Ishikawa (cell line): ENCODE data around the gene ZNF3.
A peak's percentile ranks its signal among the peaks of the same experiment; 100 is the strongest.

Experiments used
- CEBPB ChIP-seq: IDR thresholded peaks from 2 replicates; pipeline ENCODE4 v1.6.1; 2012
- CREB1 ChIP-seq: IDR thresholded peaks from 2 replicates; pipeline ENCODE4 v1.6.1; 2012; ENCODE audit warnings: low read depth
- EGR1 ChIP-seq: IDR thresholded peaks from 2 replicates; pipeline ENCODE4 v1.6.1; 2012
- EP300 ChIP-seq: IDR thresholded peaks from 2 replicates; pipeline ENCODE4 v1.6.1; 2012; ENCODE audit warnings: borderline replicate concordance
- FOXM1 ChIP-seq: IDR thresholded peaks from 2 replicates; pipeline ENCODE4 v1.6.1; 2012; ENCODE audit warnings: low read depth, borderline replicate concordance
- NFIC ChIP-seq: IDR thresholded peaks from 2 replicates; pipeline ENCODE4 v1.6.1; 2012
- RAD21 ChIP-seq: IDR thresholded peaks from 2 replicates; pipeline ENCODE4 v1.6.1; 2012; ENCODE audit warnings: low read depth
- TAF1 ChIP-seq: IDR thresholded peaks from 2 replicates; pipeline ENCODE4 v1.6.1; 2012; ENCODE audit warnings: low read depth, mild to moderate bottlenecking
- TCF12 ChIP-seq: IDR thresholded peaks from 2 replicates; pipeline ENCODE4 v1.6.1; 2012; ENCODE audit warnings: low read depth
- TEAD4 ChIP-seq: IDR thresholded peaks from 2 replicates; pipeline ENCODE4 v1.6.1; 2012
- YY1 ChIP-seq: IDR thresholded peaks from 2 replicates; pipeline ENCODE4 v1.6.1; 2012; ENCODE audit warnings: low read depth
- ZBTB7A ChIP-seq: IDR thresholded peaks from 2 replicates; pipeline ENCODE4 v1.6.1; 2012; ENCODE audit warnings: low read depth
- TF ChIP-seq, protein P1 (sequence below): IDR thresholded peaks from 2 replicates; pipeline ENCODE4 v1.6.1; 2012
- TF ChIP-seq, protein P2 (sequence below): IDR thresholded peaks from 2 replicates; pipeline ENCODE4 v1.6.1; 2012; ENCODE audit warnings: low read depth, mild to moderate bottlenecking
- TF ChIP-seq, protein P3 (sequence below): IDR thresholded peaks from 2 replicates; pipeline ENCODE4 v1.6.1; 2012

The ZNF3 gene

DNA sequence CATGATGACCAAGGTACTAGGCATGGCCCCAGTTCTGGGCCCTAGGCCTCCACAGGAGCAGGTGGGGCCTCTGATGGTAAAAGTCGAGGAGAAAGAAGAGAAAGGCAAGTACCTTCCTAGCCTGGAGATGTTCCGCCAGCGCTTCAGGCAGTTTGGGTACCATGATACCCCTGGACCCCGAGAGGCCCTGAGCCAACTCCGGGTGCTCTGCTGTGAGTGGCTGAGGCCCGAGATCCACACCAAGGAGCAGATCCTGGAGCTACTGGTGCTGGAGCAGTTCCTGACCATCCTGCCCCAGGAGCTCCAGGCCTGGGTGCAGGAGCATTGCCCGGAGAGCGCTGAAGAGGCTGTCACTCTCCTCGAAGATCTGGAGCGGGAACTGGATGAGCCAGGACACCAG, 24.5 kb downstream of the ZNF3 start:
- TF ChIP-seq CEBPB (no peak), TEAD4 (no peak)

DNA sequence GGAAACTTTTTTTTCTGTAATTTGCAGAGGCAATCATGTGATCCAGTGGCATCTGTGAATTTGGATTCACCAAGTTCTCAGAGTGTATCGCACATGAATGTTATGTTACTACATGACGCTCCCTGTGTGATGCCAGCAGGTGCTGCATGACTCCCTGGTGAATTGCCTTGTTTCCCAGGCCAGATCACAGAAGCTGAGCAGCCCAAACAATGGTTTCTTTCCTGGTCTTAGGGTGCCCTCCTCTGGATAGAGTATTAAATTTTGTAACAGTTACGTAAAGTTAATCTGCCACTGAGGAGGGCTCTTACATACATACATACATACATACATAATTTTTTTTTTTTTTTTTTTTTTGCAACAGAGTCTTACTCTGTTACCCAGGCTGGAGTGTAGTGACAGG, 28.3 kb downstream of the ZNF3 start:
- TF ChIP-seq, protein P1, sequence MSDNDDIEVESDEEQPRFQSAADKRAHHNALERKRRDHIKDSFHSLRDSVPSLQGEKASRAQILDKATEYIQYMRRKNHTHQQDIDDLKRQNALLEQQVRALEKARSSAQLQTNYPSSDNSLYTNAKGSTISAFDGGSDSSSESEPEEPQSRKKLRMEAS = no peak
- peak; percentile 63 for TF ChIP-seq RAD21
- TF ChIP-seq, protein P2, sequence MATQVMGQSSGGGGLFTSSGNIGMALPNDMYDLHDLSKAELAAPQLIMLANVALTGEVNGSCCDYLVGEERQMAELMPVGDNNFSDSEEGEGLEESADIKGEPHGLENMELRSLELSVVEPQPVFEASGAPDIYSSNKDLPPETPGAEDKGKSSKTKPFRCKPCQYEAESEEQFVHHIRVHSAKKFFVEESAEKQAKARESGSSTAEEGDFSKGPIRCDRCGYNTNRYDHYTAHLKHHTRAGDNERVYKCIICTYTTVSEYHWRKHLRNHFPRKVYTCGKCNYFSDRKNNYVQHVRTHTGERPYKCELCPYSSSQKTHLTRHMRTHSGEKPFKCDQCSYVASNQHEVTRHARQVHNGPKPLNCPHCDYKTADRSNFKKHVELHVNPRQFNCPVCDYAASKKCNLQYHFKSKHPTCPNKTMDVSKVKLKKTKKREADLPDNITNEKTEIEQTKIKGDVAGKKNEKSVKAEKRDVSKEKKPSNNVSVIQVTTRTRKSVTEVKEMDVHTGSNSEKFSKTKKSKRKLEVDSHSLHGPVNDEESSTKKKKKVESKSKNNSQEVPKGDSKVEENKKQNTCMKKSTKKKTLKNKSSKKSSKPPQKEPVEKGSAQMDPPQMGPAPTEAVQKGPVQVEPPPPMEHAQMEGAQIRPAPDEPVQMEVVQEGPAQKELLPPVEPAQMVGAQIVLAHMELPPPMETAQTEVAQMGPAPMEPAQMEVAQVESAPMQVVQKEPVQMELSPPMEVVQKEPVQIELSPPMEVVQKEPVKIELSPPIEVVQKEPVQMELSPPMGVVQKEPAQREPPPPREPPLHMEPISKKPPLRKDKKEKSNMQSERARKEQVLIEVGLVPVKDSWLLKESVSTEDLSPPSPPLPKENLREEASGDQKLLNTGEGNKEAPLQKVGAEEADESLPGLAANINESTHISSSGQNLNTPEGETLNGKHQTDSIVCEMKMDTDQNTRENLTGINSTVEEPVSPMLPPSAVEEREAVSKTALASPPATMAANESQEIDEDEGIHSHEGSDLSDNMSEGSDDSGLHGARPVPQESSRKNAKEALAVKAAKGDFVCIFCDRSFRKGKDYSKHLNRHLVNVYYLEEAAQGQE = no peak

DNA sequence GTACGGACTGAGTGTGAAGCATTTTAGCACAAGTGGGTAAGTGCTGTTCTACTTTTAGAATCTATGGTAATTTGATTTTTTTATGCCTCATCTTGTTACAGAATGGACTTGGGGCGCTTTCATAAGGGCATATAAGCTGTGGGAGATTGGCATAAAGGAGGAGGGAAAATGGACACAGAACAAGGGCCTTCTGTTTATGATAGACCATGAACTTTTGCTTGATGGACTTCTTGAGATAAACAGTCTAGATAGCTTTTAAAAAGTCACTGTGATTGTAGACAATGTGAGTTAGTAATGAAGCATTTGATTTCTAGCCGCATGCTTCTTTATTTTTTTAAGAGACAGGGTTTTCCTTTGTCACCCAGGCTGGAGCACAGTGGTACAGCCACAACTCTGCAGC, 29.9 kb downstream of the ZNF3 start:
- no peak for TF ChIP-seq EP300
- TF ChIP-seq, protein P2 = no peak
- no peak for TF ChIP-seq NFIC
- TF ChIP-seq TEAD4 = no peak
- TF ChIP-seq EGR1 = no peak
- TF ChIP-seq YY1 = no peak
- no peak for TF ChIP-seq TCF12

DNA sequence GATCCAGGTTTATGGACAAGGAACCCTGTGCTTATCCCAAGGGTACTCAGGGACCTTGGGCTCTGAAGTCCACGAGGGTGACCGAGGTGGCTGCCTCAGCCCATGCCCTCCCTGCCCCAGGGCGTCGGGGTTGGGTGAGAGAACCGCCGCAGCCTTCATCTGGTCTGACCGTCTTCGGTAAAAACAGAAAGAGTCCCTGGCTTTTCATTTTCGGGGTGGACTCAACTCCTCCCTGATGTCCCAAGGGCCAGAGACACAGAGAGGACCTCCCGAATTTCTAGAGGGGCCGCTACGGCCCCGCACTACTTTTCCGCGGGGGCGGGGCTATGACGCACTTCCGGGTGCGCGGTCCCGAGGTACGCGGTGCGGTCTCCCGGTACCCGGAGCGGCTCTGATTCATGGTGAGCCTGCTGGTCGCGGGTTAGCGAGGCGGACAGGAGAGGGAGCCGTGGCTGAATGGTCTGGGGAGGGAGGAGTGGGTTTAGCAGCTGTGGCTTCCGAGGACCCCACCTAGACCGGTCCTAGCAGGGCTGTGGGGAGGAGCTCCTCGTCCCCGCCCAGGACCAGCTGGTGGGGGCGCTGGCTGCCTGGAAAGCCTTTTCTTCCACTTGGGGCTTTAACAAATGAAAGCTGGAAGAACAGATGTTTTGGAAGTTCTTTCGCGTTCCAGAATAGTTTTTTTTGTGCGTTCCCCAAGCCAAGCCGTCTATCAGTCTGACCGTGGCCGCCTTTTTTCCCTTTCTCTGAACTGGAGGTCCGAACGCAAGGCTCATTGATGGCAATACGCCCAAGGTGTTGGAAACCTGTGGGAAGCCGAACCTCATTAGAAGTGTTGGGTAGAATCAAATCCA, 31.9 kb downstream of the ZNF3 start, which contains the start of gene ZSCAN21:
Gene ZSCAN21, plus strand, starts transcription at position 334 of the 851 bp plus-strand sequence. CDS start 7,233 bp downstream, outside the sequence.
- TF ChIP-seq CREB1 (peak; percentile 86), TAF1 (peak; percentile 88), TEAD4 (0 out of 2 replicates have a peak, but pooled peaks have one; percentile 3), EGR1 (peak; percentile 27; the same call in 1 of the 2 replicates), YY1 (no peak), EP300 (no peak)

DNA sequence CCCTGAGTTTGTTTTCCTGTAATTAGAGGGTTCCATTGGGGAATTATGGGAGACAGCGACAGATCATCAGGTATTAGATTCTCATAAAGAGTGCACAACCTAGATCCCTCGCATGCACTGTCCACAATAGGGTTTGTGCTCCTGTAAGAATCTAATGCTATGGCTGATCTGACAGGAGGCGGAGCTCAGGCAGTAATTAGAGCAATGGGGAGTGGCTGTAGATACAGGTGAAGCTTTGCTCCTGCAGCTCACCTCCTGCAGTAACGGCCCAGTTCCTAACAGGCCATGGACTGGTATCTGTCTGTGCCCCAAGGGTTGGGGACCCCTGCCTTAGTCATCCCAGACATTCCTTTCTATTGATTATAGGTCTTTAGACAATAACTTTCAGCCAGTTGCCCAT, 32.8 kb downstream of the ZNF3 start:
- TF ChIP-seq EP300 = no peak
- TF ChIP-seq TCF12 = no peak
- TF ChIP-seq NFIC = no peak
- no peak for TF ChIP-seq TAF1
- TF ChIP-seq, protein P1 = no peak
- no peak for TF ChIP-seq ZBTB7A
- no peak for TF ChIP-seq FOXM1
- TF ChIP-seq CREB1 = no peak
- no peak for TF ChIP-seq EGR1
- no peak for TF ChIP-seq YY1
- no peak for TF ChIP-seq CEBPB
- TF ChIP-seq, protein P2 = no peak
- TF ChIP-seq RAD21 = no peak
- TF ChIP-seq TEAD4 = no peak
- TF ChIP-seq, protein P3, sequence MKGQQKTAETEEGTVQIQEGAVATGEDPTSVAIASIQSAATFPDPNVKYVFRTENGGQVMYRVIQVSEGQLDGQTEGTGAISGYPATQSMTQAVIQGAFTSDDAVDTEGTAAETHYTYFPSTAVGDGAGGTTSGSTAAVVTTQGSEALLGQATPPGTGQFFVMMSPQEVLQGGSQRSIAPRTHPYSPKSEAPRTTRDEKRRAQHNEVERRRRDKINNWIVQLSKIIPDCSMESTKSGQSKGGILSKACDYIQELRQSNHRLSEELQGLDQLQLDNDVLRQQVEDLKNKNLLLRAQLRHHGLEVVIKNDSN = no peak

DNA sequence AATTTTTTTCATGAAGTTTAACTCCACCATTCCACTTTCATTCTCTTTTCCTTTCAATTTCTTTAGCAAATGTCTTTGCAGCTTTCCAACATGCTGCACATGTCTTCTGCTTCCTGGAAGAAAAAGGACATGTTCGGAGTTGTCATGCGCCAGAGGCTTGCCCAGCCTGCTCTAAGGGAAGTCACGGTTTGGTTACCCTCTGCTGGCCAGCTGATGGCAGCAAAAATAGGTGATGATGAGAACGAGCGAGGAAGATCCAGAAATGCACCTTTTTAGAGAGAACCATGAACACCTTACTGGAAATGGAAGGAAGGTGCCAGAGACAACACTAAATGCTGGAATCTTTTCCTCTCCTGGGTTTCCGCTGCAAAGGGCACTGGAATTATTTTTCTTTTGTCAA, 36.8 kb downstream of the ZNF3 start:
- TF ChIP-seq, protein P3 = no peak
- TF ChIP-seq, protein P1 = no peak
- TF ChIP-seq TEAD4 = no peak
- TF ChIP-seq ZBTB7A = no peak
- TF ChIP-seq RAD21 = no peak
- TF ChIP-seq CEBPB = no peak
